ENCODE measurements around the gene TSPAN6. TPM values are rescaled to one million over a fixed set of nuclear protein-coding genes. Genes with fewer than 3 reads are reported as not detected.

Gene TSPAN6
- total RNA-seq, 6 experiments from 2014 or later: 14.5 to 20.7 (median 18.3) TPM

DNA sequence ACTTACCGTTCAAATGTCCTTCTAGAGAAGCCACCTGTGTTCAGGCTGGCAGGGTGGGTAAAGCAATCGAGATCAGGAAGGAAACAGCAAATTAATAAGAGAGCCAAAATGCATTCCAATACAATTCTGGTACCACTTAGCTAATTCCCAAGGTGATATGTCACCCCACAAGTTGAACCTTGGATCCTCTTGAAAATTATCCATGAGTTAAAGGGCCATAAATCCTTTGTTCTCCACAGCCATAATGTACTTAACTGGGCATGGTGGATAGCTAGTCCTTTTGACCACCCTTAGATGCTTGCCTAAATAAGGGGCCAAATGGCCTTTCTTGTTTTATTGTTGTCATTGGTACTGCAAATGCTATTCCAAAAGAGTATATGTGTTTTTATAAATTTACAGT, 49.9 kb downstream of the TSPAN6 start:
- DNase-seq: no peak
- Mint-ChIP-seq H3K27ac (no peak overlapping the region), H3K4me1 (ENCODE audit: low read depth) (no peaks in the 10 kb centered on the region), H3K27me3 (ENCODE audit: insufficient read depth) (peaks cover 5% of the 10 kb centered on the region; the same call in 1 of the 2 replicates), H3K4me3 (no peak overlapping the region), H3K36me3 (ENCODE audit: low read depth) (no peaks in the 10 kb centered on the region), H3K9me3 (no peaks in the 10 kb centered on the region)
- TF ChIP-seq, protein P1, sequence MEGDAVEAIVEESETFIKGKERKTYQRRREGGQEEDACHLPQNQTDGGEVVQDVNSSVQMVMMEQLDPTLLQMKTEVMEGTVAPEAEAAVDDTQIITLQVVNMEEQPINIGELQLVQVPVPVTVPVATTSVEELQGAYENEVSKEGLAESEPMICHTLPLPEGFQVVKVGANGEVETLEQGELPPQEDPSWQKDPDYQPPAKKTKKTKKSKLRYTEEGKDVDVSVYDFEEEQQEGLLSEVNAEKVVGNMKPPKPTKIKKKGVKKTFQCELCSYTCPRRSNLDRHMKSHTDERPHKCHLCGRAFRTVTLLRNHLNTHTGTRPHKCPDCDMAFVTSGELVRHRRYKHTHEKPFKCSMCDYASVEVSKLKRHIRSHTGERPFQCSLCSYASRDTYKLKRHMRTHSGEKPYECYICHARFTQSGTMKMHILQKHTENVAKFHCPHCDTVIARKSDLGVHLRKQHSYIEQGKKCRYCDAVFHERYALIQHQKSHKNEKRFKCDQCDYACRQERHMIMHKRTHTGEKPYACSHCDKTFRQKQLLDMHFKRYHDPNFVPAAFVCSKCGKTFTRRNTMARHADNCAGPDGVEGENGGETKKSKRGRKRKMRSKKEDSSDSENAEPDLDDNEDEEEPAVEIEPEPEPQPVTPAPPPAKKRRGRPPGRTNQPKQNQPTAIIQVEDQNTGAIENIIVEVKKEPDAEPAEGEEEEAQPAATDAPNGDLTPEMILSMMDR (IDR thresholded peaks at IDR 0.05): no peak

- no peak within 1 kb of the TSS for H3K4me3 Mint-ChIP-seq
- no peak for DNase-seq
- no peaks in the 10 kb centered on the region for H3K36me3 Mint-ChIP-seq (ENCODE audit: low read depth)
- TF ChIP-seq, protein P1 (IDR thresholded peaks at IDR 0.05): no peak
- no peaks in the 10 kb centered on the region for H3K9me3 Mint-ChIP-seq
- H3K27me3 Mint-ChIP-seq (ENCODE audit: insufficient read depth): peaks cover 3% of the 10 kb centered on the region; the same call in 1 of the 2 replicates
- no peaks in the 10 kb centered on the region for H3K4me1 Mint-ChIP-seq (ENCODE audit: low read depth)
- no peak within 1 kb of the TSS for H3K27ac Mint-ChIP-seq
These were observed 52.0 kb downstream of the TSPAN6 start, which contains the start of gene TNMD for GRCh38 chrX:100584611-100585010. Gene TNMD (plus strand): TSS chrX:100584936. CDS start chrX:100585019, 83 bp downstream.

Other genes starting within 250 kb of the TSPAN6 start
- gene PCDH19, start 226.5 kb downstream of the TSPAN6 start, total RNA-seq (2021; fragmentation: NEBNext Ultra II Directional; extraction: Animal tissue kit (Norgen Biotek cat#: 25700)): under 1 TPM; 0.02 to 0.13 (median 0.08) TPM
- not detected for gene TNMD, start 51.9 kb downstream of the TSPAN6 start, total RNA-seq (2021; fragmentation: NEBNext Ultra II Directional; extraction: Animal tissue kit (Norgen Biotek cat#: 25700))
- 10 to 100 TPM; 16.8 to 32.0 (median 23.7) TPM for gene SRPX2, start 7.4 kb upstream of the TSPAN6 start, total RNA-seq (2021; fragmentation: NEBNext Ultra II Directional; extraction: Animal tissue kit (Norgen Biotek cat#: 25700))
- gene SYTL4, start 95.3 kb upstream of the TSPAN6 start, total RNA-seq (2021; fragmentation: NEBNext Ultra II Directional; extraction: Animal tissue kit (Norgen Biotek cat#: 25700)): 1 to 10 TPM; 5.5 to 9.2 (median 6.2) TPM
- 10 to 100 TPM; 17.4 to 25.7 (median 24.5) TPM for gene CSTF2, start 183.6 kb upstream of the TSPAN6 start, total RNA-seq (2021; fragmentation: NEBNext Ultra II Directional; extraction: Animal tissue kit (Norgen Biotek cat#: 25700))
- not detected for gene NOX1, start 237.6 kb upstream of the TSPAN6 start, total RNA-seq (2021; fragmentation: NEBNext Ultra II Directional; extraction: Animal tissue kit (Norgen Biotek cat#: 25700))

Measured in HFFc6 (cell line).